DMS 273 (cell line): ENCODE data around the gene SLC22A31.

Experiments used
- DNase-seq: peaks from one replicate; lab custom pipeline; 2025; ENCODE audit not compliant: unreplicated experiment; lab: John Stamatoyannopoulos, UW

SLC22A31 gene

DNA sequence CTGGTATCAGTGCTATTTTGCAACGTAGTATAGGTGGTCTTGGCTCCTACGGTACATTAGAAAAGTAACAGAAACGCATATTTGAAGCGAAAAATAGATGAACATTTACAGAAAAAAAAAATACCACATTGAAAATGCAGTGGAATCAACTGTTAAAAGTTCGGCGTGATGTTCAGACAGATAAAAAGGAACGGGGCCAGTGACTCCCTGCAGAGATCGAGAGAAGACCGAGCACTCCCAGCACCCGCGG lies 16.7 kb upstream of the SLC22A31 start:
- DNase-seq = no peak

DNA sequence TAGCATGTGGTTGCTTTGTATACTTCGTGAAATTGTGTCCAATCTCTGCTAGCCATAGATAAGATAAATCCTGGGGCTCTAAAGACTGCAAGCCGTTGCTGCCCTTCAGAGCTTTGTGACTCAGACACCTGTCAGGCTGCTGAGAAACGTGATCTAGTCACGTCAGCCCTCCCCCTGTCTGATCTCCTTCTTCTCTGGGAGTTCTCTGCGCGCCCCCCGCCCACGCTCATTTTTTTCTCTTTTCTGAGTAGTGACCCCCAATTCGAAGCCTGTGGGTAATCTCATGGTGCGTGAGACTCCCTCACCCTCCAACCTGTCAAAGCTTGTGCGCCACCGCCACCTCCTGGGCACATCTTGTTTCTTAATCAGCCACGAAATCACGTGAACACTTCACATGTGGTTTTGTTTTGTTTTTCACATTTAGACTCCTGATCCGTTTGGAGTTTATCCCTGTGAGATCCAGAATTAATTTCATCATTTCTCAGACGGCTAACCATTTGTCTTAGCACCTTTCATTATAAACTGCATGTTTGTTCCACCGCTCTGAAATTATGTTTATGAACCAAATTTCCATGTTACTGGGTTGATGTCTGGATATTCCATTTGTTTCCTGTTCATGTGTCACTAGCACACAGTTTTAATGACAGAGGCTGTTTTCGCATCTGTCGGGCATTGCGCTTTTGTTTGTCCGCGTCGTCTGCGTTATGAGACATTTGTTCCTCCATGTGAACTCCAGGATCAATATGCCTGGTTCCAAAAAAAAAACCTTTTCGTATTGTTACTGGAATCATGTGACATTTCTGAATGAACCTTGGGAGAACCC lies 16.2 kb upstream of the SLC22A31 start:
- DNase-seq = peak; percentile 92

DNA sequence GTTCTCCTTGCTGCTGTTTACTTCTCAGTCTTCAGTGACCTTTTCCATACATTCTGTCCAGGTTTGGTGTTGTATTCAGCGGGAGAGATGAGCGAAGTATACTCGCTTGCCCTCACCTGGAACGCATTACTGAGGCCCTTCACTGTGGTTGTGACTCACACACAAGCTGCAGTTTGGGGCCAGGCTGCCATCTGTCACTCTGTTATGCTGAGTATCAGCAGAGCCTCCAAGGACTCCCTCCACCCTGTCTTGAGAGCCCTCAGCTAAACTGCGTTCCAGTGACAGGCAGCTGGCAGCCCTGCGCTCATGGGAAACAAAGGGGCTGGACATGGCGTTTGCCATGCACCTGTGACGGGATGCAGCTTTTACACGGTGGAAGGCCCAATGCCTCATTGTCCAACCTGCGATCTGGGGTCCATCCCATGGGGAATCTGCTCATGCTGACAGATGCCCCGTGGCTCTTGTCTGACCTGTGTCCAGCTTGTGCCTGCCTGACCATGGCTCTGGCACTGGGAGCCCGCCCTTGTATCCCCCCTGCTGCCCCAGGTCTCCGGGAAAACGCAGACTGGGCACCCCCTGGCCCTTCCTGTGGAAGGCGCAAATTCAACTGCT lies 10.7 kb upstream of the SLC22A31 start:
- peak; percentile 88 for DNase-seq

DNA sequence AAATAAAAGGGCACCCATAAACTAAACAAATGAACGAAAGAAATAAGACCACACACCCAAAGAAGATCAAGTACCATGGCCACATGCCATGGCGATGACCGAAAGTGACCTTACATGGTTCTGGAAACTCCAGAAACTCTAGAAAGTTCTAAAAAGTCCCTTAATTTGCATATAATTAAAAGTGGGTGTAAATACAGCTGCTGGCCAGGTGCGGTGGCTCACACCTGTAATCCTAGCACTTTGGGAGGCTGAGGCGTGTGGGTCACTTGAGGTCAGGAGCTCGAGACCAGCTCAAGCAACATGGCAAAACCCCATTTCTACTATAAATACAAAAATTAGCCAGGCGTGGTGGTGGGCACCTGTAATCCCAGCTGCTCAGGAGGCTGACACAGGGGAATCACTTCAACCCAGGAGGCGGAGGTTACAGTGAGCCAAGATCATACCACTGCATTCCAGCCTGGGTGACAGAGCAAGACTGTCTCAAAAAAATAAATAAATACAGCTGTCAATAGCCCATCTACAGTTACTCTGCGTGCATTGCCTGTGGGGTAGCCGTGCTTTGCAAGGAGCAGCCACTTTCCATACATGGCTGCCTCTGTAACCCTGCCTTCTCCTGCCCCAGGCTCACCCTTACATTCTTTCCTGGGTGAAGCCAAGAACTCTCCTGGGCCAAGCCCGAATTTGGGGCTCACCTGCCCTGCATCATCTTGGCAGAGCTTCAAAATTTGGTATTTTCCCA lies 10.0 kb upstream of the SLC22A31 start:
- peak; percentile 67 for DNase-seq

DNA sequence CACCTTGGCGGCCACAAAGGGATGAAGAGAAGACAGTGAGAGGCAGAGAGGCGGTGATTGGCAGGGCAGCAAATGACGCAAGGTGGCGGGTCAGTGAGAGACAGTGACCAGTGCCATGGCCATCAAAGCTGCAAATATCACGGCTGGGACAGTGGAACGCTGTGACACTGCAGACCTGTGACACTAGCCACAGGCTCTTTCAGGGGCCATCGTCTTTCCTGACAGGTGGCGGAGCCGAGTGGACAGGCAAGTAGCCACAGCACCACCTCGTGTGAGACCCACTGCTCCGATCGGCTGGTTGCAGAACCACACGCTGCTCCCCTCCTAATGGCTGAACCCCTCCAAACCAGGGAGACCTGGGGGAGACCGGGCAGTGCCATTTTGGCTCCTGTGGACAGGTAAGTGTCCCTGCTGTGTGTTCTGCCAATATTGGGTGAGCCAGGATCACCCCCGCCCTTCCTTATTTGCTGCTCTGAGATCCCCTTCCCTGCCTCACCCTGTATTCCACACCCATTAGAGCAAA lies 9.2 kb upstream of the SLC22A31 start:
- DNase-seq = no peak

DNA sequence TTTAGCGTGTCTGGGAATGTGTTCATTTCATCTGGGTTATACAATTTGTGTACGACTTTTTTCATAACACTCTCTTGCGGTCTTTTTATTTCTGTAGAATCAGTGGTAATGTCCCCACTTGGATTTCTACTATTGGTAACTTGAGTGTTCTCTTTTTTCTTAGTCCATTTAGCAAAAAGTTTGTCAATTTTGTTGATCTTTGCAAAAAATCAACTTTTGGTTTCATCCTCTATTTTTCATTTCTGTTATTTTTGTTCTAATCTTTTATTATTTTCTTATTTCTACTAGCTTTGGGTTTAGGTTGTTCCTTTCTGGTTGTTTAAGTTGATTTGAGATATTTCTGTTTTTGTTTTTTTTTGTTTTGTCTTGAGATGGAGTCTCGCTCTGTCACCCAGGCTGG lies 7.7 kb upstream of the SLC22A31 start:
- no peak for DNase-seq

DNA sequence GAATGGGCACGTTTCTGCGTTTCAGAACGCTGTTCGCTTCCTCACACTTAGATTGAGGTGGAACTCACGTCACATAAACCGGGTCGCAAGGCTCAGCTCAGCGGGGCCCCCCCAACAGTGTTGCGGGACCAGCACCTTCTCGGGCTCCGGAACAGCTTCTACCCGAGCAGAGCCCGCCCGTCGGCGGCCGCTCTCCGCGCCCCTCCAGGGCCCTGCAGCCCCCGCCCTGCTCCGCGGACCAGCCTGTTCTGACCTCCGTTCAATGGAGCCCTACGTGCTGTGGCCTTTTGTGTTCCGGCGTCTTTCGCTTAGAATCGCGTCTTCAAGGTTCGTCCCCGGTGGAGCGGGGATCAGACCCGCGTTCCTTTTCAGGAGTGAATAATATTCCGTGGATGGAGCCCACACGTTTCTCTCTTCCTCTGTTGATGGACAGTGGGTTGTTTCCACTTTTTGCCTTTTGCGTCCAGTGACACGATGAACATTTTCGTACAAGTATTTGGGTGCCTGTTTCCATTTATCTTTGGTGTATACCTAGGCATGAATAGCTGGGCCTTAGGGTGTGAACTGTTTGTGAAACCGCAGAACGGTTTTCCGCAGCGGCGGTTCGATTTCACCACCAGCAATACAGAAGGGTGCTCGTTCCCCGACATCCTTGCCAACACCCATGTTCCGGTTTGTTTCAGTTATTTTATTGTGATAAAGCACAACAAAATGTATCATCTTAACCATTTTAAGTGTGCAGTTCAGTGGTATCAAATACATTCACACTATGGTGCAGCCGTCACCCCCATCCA lies 2.3 kb upstream of the SLC22A31 start:
- no peak for DNase-seq

DNA sequence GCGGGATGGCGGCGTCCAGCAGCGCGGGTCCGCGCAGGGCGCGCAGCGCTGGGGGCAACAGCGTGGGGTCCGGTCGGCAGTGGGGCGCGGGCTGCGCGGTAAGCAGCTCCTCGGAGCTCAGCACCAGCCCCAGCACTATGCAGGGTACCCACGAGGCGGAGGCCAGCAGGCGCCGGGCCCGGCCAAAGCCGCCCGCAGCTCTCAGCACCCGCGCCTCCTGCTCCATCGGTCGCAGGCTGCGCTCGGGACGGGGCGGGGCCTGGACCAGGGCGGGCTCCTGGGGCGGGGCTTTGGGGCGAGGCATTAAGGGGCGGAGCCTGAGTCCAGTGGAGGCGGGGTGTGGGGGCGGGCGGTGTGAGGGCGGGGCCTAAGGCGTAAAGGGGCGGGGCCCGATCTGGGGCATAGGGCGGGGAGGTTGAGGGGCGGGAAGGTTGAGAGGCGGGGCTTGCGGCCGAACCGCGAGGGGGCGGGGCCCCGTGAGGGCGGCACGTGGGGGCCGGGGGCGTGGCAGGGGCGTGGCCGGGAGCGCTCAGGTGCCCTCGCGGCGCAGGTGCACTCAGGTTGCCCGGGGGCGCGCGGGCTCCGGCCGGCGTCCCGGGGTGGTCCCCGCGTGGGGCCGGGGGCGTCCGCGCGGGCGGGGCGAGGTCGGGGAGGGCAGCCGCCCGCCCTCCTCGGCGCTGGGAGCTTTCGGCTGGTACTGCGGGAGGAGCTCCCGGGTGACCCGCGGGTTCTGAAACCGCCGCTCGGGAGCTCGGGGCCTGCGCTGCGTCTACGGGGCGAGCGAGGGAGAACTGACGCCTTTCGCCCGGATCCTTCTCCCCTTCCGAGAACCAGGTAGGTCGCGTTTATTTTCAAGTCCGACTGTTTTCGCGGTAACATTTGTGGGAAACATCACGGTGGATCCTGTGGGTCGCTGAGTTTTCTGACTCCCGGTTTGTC lies 1.4 kb upstream of the SLC22A31 start:
- peak; percentile 94 for DNase-seq

DNA sequence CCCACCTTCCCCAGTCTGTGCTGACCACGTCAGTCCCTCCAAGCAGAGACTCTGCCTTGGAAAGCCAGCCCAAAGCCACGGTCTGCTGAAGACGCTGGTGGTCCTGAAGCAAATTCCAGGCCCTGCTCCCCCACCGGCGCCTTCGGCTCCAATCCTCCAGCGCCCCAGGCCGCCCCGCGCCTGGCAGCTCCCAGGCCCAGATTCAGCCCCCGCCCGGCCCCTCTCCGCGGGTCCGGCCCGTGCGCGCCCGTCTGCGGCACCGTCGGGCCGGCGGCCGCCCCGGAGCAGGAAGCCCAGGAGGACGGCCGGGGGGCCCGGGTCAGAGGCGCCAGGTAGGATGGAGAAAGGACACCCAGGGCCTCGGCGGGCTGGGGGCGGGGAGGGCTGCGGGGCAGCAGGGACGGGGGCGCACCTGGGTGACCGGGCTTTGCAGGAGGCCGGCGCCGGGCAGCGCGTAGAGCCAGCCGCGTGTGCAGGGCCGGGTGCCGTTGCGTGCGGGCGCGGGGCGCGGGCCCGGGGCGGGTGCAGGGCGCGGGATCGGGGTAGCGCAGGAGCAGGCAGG lies 594 bp upstream of the SLC22A31 start:
- DNase-seq = no peak

DNA sequence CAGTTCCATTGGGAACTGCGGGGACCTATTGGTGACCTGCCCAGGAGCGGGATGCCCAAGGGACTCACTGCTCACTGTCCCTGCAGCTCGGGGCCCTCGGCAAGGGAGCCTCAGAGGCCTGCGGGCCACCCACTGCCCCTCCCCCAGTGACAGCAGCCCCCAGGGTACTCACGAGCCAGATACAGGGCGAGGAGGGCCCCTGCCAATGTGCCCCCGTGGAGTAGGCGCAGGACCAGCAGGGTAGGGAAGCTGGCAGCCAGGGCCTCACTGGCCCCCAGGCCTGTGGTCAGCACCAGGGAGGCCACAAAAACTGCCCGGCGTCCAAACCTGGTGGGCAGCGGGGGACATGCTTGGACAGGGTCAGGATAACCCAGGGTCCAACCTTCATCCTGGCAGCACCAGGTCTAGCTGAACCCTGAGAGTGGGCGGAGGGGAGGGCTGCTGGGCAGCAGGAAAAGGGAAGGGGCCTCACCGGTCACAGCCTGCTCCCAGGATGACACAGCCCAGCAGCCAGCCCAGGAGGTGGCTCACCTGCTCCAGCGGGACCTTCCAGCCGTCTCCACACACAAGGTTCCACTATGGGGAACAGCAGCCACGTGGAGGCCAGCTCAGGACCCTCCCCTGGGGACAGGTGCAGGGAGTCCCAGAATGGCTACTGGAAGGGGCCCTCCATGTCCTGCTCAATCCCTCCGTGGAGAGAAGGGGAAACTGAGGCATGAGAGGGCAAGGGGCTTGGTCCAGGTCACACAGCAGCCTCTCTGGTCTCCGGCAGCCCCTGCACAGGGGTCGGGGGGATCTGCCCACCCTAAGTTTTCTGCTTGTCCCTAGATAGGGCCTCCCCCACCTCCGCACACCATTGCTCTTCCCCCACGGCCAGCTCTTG lies 855 bp downstream of the SLC22A31 start:
- DNase-seq = no peak

DNA sequence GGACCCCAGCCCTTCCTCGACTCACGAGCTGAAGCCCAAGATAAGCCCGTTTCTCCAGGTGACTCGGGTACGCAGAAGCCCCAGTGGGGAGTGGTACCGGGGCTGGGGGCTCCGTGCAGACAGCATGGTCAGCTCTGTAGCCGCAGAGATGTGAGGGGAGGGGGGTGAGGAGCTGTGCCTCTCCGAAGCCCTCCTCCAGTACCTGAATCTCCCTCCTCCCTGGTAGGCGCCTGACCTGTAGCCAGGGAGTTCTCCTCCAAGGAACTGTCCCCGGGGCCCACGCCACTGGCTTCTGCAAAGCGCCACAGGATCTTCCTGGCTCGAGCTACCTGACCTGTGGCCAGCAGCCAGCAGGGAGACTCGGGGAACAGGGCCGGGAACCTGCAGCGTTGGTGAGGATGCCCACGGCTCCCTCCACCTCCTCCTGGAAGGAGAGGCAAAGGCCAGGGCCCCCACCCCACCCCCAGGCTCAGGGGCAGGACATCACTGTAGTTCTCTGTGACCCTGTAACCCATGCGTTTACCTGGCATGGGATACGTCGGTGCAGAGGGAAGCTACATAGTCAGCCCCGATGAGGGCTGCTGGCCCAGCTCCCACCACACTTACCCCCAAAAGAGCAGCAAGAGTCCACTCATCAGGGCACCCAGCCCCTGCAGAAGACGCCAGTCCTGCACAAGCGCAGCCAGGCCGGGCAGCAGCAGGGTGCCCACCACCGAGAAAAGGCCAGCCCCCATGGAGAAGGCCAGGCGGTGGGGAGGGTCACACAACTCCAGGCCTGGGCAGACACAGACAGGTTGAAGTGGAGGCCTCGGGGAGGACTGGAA lies 1.7 kb downstream of the SLC22A31 start:
- DNase-seq = no peak

DNA sequence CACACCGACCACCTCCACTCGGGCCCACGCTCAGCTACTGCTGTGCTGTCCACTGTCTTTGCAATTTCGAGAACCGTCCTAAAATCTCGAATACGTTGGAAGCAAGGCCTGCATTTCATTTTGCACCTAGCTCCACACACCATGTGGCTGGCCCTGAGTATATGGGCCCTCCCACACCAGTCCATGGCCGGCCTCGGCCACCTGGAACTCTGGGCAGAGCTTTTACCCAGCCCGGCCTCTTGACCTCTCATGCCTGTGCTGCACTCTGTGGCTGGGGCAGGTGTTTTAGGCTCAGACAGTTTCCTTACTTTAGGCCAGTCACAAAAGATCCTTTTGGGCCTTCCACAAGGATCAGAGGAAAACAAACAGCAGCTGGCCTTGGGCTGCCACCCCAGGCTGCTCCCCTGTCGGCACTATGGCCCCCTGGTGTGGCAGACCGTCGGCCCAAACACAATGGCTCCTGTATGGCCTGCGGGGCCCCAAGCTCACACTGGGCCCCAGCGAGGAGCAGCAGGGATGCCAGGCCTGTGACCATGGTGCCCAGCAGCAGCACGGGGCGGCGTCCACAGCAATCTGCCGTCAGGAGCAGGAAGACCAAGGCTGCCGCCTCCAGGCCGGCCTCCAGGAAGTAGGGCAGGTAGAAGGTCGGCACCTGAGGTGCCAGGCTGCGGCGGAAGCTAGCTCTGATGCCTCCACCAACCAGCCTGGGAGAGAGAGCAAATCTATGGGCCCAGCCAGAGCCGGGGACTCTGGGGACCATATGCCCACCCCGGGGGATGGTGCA lies 2.5 kb downstream of the SLC22A31 start:
- no peak for DNase-seq

DNA sequence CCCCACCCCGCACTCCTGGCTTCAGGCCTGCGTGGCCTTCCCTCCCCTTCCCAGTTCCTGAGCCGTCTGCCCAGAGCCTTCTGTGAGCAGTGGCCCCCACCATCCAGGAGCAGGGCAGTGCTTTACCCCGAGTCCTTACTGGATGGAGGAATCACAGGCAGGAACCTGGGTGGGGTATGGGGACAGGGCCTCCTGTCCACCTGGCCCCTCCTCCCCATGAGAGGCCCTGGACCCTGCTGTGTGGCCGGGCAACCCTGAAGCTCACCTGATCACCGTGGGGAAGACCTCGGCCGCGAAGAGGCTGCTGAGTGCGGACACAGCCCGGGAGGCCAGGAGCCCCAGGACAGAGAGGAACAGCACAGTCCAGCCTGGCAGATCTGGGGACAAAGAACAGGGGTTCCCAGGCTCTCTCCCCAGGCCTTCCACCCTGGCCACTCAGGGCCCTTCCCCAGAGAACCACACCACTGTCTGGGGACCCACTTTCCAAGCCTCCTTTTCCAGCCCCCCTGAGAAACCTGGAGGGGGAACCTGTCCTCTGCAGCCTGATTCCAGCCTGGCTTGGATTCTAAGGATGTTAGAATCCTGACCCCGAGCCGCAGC lies 3.2 kb downstream of the SLC22A31 start:
- DNase-seq = no peak

DNA sequence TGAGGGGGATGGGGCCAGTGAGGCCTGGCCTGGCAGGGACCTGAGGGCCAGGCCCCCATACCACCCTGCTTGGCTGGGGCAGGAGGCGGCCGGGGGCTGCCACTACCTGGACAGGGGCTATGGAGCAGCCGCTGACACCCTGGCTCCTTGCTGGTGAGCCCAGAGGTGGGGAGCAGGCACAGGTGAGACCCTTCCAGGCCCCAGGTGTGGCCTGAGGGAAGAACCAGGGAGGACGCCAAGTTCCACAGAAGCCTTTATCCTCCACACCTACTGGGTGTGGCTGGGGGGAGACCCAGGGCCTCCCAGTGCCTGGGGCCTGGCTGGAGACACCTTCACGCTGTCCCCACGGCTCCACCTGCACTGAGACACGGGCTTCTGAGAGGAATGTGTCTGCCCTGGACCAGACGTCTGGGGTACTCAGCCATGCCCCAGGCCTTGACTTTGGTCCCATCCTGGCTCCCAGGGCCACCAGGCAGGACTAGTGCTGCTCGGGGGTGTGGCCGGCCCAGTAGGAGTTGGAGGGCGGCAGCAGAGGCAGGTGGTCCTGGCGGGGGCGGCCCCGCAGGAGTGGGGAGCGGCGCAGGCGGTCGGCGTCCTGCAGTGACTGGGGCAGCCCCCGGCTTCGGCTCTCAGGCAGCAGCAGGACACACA lies 4.7 kb downstream of the SLC22A31 start:
- no peak for DNase-seq

DNA sequence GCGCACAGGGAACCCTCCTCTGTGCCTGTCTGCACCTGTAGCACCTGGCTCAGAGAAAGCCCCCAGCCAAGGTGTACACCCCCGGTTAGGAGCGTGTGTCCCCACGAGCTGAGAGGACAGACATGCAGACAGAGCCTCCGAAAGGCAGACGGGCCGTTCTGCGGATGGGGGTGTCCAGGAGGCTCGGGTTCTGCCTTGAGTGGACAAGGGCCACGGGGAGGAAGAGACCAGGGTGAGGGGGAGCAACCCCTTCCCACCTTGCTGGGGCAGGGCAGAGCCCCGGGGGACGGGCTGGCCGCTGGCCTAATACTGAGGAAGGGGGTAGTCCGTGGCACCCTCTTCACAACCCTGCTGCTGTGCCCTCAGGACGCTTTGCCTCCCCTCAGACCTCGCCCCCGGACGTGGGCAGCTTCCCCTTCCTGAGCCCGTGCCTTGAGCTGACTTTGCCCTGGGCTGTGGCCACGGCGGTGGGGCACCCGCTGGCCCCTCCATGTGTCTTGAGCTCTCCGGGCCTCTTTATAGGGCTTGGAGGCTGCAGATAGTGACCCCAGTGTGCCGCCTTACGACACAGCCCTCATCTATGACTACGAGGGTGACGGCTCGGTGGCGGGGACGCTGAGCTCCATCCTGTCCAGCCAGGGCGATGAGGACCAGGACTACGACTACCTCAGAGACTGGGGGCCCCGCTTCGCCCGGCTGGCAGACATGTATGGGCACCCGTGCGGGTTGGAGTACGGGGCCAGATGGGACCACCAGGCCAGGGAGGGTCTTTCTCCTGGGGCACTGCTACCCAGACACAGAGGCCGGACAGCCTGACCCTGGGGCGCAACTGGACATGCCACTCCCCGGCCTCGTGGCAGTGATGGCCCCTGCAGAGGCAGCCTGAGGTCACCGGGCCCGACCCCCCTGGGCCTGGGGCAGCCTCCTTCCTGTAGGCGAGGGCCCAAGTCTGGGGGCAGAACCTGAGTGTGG lies 5.7 kb downstream of the SLC22A31 start:
- no peak for DNase-seq
